ENCODE data around the gene GPR152. TPM values are rescaled to one million over a fixed set of nuclear protein-coding genes. Genes with fewer than 3 reads are reported as not detected.
A peak's percentile ranks its signal among the peaks of the same experiment; 100 is the strongest.

The GPR152 gene, protein sequence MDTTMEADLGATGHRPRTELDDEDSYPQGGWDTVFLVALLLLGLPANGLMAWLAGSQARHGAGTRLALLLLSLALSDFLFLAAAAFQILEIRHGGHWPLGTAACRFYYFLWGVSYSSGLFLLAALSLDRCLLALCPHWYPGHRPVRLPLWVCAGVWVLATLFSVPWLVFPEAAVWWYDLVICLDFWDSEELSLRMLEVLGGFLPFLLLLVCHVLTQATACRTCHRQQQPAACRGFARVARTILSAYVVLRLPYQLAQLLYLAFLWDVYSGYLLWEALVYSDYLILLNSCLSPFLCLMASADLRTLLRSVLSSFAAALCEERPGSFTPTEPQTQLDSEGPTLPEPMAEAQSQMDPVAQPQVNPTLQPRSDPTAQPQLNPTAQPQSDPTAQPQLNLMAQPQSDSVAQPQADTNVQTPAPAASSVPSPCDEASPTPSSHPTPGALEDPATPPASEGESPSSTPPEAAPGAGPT
- total RNA-seq, result not detected
- long read RNA-seq, donor 1, result 0 reads
- long read RNA-seq, donor 2, result 0 reads

DNA sequence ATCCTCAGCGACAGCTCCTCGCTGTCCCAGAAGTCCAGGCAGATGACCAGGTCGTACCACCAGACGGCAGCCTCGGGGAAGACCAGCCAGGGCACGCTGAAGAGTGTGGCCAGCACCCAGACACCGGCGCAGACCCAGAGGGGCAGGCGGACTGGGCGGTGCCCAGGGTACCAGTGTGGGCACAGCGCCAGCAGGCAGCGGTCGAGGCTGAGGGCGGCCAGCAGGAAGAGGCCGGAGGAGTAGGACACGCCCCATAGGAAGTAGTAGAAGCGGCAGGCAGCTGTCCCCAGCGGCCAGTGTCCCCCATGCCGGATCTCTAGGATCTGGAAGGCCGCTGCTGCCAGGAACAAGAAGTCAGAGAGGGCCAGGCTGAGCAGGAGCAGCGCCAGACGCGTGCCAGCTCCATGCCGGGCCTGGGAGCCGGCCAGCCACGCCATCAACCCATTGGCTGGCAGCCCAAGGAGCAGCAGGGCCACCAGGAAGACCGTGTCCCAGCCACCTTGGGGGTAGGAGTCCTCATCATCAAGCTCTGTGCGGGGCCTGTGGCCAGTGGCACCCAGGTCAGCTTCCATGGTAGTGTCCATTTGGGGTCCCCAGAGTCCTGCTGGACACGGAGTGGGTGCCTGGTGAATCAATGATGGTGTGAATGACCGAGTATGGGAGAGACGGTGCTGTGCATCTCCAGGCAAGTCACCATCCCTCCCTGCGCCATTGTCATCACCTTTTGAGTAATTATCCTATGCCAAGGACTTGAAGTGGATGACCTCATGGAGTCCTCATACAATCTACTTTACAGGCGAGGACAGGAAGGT is at the start of gene GPR152:
Gene GPR152, minus strand, starts transcription at position 589 of the 812 bp plus-strand sequence. Its CDS starts 5 bp downstream, at position 584.
- no peaks in the 10 kb centered on the region for H3K4me1 ChIP-seq (ENCODE audit: low read depth)
- DNase-seq (peak in 1 of 3 donors; percentile 63), ATAC-seq (peak; percentile 46)
- no peaks in the 10 kb centered on the region for H3K36me3 ChIP-seq (ENCODE audit: low read depth)
- H3K4me3 ChIP-seq, result no peak within 1 kb of the TSS
- no peaks in the 10 kb centered on the region for H3K9me3 ChIP-seq
- TF ChIP-seq, protein P1, sequence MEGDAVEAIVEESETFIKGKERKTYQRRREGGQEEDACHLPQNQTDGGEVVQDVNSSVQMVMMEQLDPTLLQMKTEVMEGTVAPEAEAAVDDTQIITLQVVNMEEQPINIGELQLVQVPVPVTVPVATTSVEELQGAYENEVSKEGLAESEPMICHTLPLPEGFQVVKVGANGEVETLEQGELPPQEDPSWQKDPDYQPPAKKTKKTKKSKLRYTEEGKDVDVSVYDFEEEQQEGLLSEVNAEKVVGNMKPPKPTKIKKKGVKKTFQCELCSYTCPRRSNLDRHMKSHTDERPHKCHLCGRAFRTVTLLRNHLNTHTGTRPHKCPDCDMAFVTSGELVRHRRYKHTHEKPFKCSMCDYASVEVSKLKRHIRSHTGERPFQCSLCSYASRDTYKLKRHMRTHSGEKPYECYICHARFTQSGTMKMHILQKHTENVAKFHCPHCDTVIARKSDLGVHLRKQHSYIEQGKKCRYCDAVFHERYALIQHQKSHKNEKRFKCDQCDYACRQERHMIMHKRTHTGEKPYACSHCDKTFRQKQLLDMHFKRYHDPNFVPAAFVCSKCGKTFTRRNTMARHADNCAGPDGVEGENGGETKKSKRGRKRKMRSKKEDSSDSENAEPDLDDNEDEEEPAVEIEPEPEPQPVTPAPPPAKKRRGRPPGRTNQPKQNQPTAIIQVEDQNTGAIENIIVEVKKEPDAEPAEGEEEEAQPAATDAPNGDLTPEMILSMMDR (IDR thresholded peaks at IDR 0.05), result no peak
- intact Hi-C loops (cut with DNase I, micrococcal nuclease), result no loop called here

DNA sequence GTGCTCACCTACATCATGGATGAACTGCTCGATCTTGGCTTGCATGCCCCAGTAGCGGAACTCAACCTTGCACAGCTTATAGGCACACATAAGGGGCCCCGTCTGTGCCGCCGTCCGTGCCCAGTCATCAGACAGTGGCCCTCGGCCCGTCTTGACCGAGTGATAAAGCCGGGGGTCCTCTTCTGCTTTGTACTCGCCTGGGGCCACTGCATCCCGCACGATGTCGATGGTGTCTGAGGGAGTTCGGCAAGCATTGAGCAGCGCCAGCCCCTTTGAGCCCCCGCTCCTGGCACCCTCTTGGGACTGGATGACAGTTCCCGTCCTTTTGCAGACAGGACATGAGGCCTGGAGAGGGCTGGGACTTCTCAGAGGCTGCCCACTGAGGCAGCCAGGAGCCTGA is 49.3 kb upstream of the GPR152 start:
- TF ChIP-seq, protein P1 (IDR thresholded peaks at IDR 0.05), result no peak

DNA sequence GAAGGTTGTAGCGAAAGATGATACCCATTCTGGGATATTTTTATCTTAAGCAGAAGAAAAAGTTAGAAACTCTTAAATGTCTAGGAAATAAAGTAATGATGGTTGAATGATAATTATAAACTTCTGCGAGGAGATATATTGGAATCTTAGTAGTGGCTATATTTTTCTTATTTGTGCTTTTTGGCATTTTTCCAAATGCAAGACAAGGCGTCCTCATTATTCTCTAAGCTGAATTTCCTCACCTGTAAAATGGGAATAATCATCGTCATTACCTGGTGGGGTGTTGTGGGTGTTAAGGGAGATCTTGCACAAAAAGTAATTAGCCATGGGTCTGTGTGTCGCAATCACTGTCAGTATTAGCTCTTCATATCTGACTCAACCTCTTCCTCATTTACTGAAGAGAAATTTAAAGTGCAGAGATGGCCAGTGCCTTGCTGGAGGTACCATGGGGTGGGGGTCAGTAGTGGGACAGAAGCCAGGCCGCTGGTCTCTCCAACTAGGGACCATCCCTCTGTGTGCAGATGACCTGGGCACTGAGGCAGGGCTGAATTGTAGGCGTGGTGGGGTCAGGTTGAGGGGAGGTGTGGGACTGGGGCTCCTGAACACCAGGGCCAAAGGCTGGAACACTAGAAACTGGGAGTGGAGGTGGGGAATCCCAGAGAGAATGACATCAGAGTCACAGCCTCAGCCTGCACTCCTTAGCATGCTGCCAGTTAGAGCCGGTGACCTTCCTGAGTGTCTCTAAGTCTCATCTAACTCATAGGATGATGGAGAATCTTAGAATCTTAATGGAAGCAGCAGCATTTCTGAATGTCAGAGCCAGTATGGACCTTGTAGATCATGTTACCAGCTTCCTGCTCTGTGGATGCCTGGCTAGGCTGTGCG is 48.5 kb upstream of the GPR152 start:
- no peak overlapping the region for H3K4me3 ChIP-seq
- peaks cover 16% of the 10 kb centered on the region for H3K4me1 ChIP-seq (ENCODE audit: low read depth)
- DNase-seq, result peak in 1 of 3 donors; percentile 50
- H3K9me3 ChIP-seq, result no peaks in the 10 kb centered on the region
- H3K36me3 ChIP-seq (ENCODE audit: low read depth), result no peaks in the 10 kb centered on the region
- TF ChIP-seq, protein P1 (IDR thresholded peaks at IDR 0.05), result no peak
- intact Hi-C loops (cut with DNase I, micrococcal nuclease), result no loop called here
- no peak for ATAC-seq

More for the DNA sequence above, 49.3 kb upstream of the GPR152 start:
- no peaks in the 10 kb centered on the region for H3K9me3 ChIP-seq
- H3K36me3 ChIP-seq (ENCODE audit: low read depth), result no peaks in the 10 kb centered on the region
- intact Hi-C loops (cut with DNase I, micrococcal nuclease), result no loop called here
- peak in 1 of 3 donors; percentile 57 for DNase-seq
- no peak for ATAC-seq
- H3K4me1 ChIP-seq (ENCODE audit: low read depth), result peaks cover 23% of the 10 kb centered on the region
- H3K4me3 ChIP-seq, result no peak overlapping the region

DNA sequence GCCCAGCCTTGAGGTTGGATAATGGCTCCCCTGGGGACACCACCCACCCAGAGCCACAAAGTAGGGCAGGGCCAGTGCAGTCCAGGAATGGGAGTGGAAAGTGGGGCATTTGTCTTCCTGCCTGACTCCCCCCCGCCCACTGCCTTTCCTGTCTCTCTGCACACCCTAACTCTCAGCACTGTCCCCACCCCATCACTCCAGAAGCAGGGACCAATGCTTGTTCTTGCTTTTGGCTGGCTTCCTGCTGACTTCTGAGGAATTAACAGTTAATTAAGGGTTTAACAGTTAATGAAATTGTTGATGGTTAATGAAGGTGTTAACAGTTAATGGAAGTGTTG is 47.9 kb upstream of the GPR152 start:
- DNase-seq, result no peak
- Histone ChIP-seq H3K4me3 (no peak overlapping the region), H3K9me3 (no peaks in the 10 kb centered on the region), H3K4me1 (ENCODE audit: low read depth) (peaks cover 11% of the 10 kb centered on the region), H3K36me3 (ENCODE audit: low read depth) (no peaks in the 10 kb centered on the region)
- TF ChIP-seq, protein P1 (IDR thresholded peaks at IDR 0.05), result no peak
- no peak for ATAC-seq
- intact Hi-C loops (cut with DNase I, micrococcal nuclease), result no loop called here
